ENCODE data around the gene SIGLEC6.
"Not testable (repeated sequence)": the region's sequence is repeated elsewhere in the genome, so short reads cannot be mapped to it uniquely, and the experiment has no call there.

SIGLEC6 gene

GRCh38 chr19:51508059-51508733 lies 23.3 kb downstream of the SIGLEC6 start:
- DNase-seq, result no peak

GRCh38 chr19:51507640-51508058 lies 23.8 kb downstream of the SIGLEC6 start:
- no peak for DNase-seq

DNA sequence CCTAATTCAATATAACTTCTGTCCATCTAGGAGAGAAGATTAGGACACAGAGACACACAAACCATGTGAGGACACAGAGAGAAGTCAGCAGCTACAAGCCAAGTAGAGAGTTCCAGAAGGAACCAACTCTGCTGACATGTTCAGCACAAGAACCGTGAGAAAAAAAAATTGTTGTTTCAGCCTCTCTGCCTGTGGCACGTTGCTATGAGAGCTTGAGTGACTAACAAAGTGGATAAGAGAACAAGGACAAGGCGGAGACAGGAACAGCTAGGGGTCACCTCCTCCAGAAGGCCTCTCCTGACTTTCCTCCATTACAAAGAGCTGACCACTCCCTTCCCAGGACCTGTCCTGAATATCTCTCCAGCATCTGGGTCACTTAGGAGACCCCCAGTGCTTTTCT lies 24.3 kb downstream of the SIGLEC6 start:
- DNase-seq, result no peak

DNA sequence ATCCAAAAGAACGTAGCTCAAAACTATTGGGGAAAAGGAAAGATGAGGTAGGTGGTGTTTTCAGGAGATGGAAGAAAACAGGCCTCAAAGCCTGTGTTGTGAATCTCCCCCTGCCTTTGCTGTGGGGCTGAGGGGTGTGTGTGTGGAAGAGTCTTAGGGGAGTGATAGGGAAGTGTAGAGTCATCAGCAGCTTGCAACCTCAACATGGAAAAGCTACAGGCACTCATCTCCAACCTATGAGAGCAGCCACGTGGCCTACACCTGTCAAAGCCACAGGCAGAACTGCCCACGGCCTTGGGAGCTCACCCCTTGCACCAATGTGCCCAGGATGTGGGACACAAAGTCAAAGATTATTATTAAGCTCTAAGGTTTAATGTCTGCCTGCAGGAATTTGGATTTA lies 25.6 kb downstream of the SIGLEC6 start:
- DNase-seq, result no peak

GRCh38 chr19:51503896-51504295 lies 27.6 kb downstream of the SIGLEC6 start:
- DNase-seq, result no peak

GRCh38 chr19:51503286-51503817 lies 28.1 kb downstream of the SIGLEC6 start:
- no peak for DNase-seq

GRCh38 chr19:51501594-51502263 lies 29.7 kb downstream of the SIGLEC6 start, which contains the start of gene SIGLEC12:
Gene SIGLEC12 (minus strand): TSS chr19:51501800. CDS start chr19:51501733, 67 bp downstream.
- DNase-seq, result no peak

DNA sequence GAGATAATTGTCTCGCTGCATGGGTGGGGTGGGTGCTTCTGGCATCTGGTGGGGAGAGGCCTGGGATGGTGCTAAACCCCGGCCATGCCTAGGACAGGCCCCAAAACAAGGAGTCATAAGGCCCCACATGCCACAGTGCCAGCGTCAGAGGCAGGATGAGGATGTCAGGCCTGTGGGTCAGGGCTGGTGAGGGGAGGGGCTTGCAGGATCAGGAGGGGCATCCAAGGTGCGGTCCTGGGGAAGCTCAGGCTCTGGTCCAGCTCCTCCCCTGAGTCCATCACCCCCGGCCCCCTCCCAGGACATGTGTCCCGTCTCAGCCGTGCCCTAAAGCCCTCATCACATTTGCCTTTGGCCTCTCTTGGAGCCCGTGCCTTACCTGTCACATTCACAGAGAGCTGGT lies 30.5 kb downstream of the SIGLEC6 start:
- not testable (repeated sequence) for DNase-seq

DNA sequence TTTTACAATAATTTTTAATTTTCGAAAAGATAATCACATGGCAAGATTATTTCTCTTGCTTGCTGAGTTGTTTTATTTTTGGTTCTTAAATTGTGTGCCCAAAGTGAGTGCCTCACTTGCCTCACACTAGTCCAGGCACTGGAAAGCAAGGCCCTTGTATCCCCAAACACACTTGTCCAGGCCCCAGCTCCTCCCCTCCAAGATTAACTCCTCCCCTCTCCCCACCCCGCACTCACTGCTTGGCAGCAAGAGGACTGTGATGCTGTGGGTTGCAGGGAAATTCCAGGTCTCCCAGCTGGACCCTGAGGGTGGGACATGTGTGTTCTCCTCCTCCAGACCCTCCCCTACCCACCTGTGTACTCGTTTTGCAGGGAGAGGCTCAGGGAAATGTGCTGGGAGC lies 33.8 kb downstream of the SIGLEC6 start:
- no peak for DNase-seq

DNA sequence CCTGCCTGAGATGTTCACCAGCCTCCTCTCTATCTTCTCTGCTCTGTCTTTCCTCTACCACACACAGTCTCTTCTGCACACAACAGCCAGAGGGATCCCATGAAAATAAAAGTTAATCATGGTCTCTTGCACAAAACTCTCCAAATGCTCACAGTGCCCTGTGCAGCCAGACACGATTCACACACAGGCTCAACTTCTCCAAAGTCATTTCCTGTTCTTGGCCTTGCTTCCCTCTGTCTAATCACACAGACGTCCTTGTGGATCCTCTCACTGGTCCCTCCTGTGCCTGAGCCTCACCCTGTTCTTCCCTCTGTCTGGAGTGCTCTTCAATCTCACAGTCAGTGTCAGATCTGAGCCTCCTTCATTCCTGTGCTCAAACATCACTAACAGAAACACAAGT lies 37.7 kb downstream of the SIGLEC6 start:
- DNase-seq, result no peak

DNA sequence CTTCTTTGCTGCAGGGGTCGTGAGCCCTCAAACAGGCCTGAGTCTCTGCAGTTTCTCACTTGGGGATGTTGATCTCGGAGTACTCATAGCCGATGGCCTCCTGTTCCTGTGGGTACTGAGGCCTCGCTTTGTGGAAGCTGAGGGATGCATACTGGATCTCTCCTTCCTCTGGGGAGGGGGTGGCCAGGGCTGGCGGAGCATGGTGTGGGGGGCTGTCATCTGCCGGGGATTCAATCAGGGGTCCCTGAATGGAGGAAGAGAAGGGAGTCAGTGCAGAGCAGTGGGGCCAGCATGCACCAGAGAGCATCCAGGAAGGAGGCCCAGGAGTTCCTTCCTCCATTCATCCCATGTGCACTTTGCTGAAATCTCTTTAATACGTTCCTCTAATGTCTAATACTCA lies 39.9 kb downstream of the SIGLEC6 start:
- DNase-seq, result no peak

DNA sequence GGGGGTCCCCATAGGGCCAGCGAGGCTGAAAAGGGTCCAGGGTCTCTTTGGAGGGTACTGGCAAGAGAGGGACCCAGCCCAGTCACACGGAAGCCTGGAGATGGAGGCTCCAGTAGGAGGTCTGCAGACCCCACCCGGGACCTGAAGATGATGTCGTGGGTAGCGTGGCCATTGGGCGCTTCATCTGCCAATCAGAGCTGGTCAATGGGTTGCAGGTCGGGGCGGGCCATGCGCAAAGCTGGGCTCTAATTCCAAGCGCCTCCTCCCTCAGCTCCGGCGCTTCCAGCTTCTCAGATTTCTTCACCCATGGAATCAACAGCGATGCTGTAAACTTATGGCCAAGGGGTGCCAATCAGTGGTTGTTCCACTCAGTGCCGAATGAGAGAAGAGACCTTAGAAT lies 40.8 kb downstream of the SIGLEC6 start:
- DNase-seq, result no peak

DNA sequence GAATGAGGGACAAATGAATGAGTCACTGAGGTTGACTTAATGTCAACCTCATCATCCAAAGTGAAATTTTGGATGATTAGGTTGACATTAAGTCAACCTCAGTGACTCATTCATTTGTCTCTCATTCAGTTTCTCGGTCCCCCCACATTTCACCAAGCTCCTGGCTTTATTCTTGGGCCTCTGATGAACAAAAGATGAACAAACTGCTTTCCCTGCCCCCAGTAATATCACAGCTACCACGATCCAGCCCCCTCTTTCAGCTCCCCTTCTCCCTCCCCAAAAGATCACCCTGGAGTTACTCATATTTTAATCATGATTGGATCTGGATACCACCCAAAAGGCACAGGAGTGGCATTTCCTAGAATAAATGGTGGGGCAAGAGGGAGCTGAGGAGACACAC lies 42.4 kb downstream of the SIGLEC6 start:
- no peak for DNase-seq

GRCh38 chr19:51488491-51488890 lies 43.0 kb downstream of the SIGLEC6 start:
- DNase-seq, result no peak

- no peak for DNase-seq
Observed at GRCh38 chr19:51485960-51486660, 45.4 kb downstream of the SIGLEC6 start.

- DNase-seq, result no peak
Observed at GRCh38 chr19:51480590-51480989, 50.9 kb downstream of the SIGLEC6 start.

GRCh38 chr19:51479531-51480331 lies 51.7 kb downstream of the SIGLEC6 start:
- no peak for DNase-seq

DNA sequence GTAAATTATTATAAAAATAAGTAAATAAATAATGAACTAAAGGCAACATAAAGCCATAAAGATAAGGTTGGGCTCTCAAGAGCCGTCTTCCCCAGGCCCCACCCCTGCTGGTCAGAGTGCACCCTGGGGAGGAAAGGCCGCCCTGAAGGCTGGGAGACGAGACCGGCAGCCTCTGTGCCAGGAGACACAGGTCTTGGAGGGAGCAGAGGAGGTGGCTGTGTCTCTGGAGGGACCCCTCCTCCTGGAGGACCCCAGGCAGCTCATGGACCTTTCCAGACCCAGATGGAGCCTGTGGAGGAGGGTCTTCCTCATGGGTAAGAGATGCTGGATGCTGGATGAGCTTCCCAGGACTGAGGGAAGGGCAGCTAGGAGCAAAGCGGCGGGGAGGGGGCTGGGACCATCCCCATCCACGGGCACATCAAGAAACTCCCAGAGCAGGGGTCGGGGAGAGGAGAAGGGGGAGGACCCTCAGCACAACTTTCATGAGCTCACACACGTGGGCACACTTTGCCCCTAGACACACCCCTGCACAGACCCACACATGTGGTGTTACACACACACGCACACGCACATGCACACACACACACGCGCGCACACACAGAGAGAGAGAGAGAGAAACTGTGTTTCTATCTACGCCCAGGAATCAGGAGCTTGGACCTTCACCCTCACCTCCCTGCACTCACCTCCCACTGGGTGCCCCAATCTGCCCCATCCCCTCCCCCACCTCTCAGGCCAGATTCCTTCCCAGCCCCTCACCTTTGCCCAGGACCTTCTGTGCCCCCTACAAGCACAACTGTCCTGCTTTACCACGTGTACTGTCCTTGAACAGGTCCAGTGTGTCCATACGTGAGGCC lies 52.9 kb downstream of the SIGLEC6 start, which contains the start of gene CEACAM18:
Gene CEACAM18, plus strand, starts transcription at position 159 of the 854 bp plus-strand sequence.
- no peak for DNase-seq

DNA sequence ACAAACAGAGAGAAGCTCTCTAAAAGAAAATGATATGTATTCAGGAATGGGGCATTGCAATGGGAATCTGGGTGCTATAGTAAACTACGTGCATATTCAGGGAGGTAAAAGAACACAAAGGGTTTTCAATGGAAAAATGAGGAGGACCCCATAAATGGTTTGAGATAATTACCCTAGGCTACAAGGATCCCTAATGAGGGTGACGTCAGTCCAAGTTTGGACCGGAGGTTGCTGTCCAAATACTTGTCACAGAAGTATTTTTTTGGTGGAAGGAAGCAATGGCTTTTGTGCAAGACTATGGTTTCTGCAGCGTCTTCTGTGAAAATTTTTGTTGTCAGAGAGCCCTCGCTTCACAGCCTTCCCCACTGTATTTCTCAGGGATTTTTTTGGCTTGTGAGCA lies 54.1 kb downstream of the SIGLEC6 start:
- DNase-seq, result no peak

DNA sequence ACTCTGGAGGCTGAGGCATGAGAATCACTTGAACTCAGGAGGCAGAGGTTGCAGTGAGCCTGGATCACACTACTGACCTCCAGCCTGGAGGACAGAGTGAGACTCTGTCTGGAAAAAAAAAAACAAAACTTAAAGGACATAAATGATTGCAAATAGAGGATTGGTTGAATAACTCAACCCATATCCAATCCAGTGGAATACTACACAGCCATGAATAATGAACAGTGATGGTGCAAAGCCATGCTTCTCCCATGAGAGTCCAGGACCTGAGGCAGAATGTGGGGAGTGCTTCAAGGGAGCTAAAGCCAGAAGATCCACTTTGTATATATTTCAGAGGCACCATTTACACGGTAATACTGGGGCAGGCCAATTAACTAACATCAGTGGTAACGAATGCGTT lies 55.3 kb downstream of the SIGLEC6 start:
- DNase-seq, result no peak

DNA sequence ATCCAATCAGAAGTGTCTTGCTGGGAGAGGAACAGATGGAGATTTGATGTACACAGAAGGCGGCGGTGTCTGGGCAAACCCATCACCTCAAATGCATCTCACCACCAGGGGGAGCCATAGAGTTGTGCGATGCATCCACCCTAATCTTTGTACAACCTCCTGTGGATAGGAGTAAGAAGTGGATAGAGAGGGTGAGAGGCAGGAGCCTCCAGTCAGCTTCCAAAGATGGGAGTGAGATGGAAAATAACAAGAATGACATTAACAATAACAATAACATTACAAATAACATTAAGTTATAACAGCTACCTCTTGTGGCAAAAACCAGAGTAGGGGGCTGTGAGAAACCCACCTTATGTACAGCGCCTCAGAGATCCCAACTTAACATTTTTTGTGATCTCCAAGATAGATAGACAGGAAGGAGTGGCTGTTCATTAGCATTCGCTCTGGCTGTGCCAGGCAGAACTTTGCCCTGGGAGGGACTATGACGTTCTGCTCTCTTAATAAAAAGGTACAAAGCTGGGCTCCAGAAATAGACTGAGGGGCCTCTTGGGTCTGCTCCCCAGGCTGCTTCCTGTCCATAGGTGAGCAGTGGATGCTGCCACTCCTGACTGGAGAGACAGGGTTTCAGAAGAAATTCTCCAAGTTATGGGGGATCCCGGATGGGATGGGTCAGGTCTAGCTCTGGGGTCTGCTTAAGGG lies 58.3 kb downstream of the SIGLEC6 start:
- peak; percentile 96 for DNase-seq

Data from activated T-cell treated with anti-CD3 and anti-CD28 coated beads for 4 hours (primary cell).